Esophagus mucosa (tissue), 1 donor: ENCODE results near the gene GIGYF2. TPM values are rescaled to one million over a fixed set of nuclear protein-coding genes. Genes with fewer than 3 reads are reported as not detected.
"Not testable (repeated sequence)": the region's sequence is repeated elsewhere in the genome, so short reads cannot be mapped to it uniquely, and the experiment has no call there.

Experiments used
- ATAC-seq: fragments of 200-7000 bp; cut with Tn5 transposase; one replicate; pipeline ENCODE4 v1.9.1; 2020
- total RNA-seq: library from RNA; stranded (reverse); gene quantifications from one replicate; pipeline ENCODE4 v1.2.4, GENCODE V29; 2023
- donor health status: DM: yes; HTN: yes; CAD: no.

Gene GIGYF2
- total RNA-seq, 1 donor from 2014 or later = 31.7 TPM

- ATAC-seq = no peak
Observed at GRCh38 chr2:232896111-232896510, 199.0 kb downstream of the GIGYF2 start.

- ATAC-seq = peak; percentile 28
Observed at GRCh38 chr2:232896720-232897597, 199.8 kb downstream of the GIGYF2 start.

GRCh38 chr2:232897598-232898408, 200.7 kb downstream of the GIGYF2 start:
- ATAC-seq = no peak

GRCh38 chr2:232898592-232899543, 201.7 kb downstream of the GIGYF2 start:
- no peak for ATAC-seq

GRCh38 chr2:232900811-232901735, 203.9 kb downstream of the GIGYF2 start:
- ATAC-seq = no peak

- ATAC-seq = peak; percentile 96
Observed at GRCh38 chr2:232901736-232902578, 204.8 kb downstream of the GIGYF2 start.

- no peak for ATAC-seq
Observed at GRCh38 chr2:232903989-232904388, 206.9 kb downstream of the GIGYF2 start.

GRCh38 chr2:232906867-232907717, 210.0 kb downstream of the GIGYF2 start:
- not testable (repeated sequence) for ATAC-seq

- not testable (repeated sequence) for ATAC-seq
Observed at GRCh38 chr2:232907718-232908085, 210.6 kb downstream of the GIGYF2 start.

GRCh38 chr2:232908695-232909094, 211.6 kb downstream of the GIGYF2 start:
- ATAC-seq = no peak

Other genes with a start within 250 kb of the GIGYF2 start
- gene ALPI, start 241.2 kb upstream of the GIGYF2 start, total RNA-seq = not detected
- gene ECEL1, start 209.5 kb upstream of the GIGYF2 start, total RNA-seq = not detected
- not detected for gene PRSS56, start 176.9 kb upstream of the GIGYF2 start, total RNA-seq
- gene CHRND, start 171.2 kb upstream of the GIGYF2 start, total RNA-seq = not detected
- not detected for gene CHRNG, start 157.6 kb upstream of the GIGYF2 start, total RNA-seq
- 2.5 TPM for gene TIGD1, start 146.8 kb upstream of the GIGYF2 start, total RNA-seq
- gene EIF4E2, start 146.6 kb upstream of the GIGYF2 start, total RNA-seq = 55.7 TPM
- 1.1 TPM for gene EFHD1, start 63.7 kb upstream of the GIGYF2 start, total RNA-seq
- not detected for gene KCNJ13, start 79.2 kb downstream of the GIGYF2 start, total RNA-seq
- 1.8 TPM for gene SNORC, start 172.9 kb downstream of the GIGYF2 start, total RNA-seq